Lower leg skin (tissue), 4 donors: ENCODE data around the gene CNTRL. TPM values are rescaled to one million over a fixed set of nuclear protein-coding genes. Genes with fewer than 3 reads are reported as not detected.

Experiments used
- DNase-seq, 2 donors: peaks; one replicate each; pipeline ENCODE4 v3.0.0-alpha.2; 2019; ENCODE audit warnings: low spot score in 2 of 2
- H3K4me3 ChIP-seq: fragments of 200-600 bp; sonication (generic); 2 replicates; pipeline ENCODE4 v1.5.1; 2017; ENCODE audit warnings: mild to moderate bottlenecking, low read depth; ENCODE audit not compliant: poor library complexity, severe bottlenecking
- CTCF ChIP-seq, 3 donors: fragments of 450-650 bp; IDR thresholded peaks; one replicate each; pipeline ENCODE4 v1.5.1; 2016; ENCODE audit warnings: antibody characterized with exemption in 3 of 3, mild to moderate bottlenecking in 3 of 3, moderate library complexity in 2 of 3
- POLR2A ChIP-seq, 2 donors: fragments of 450-650 bp; IDR thresholded peaks; one replicate each; pipeline ENCODE4 v1.6.1; 2016 to 2017; ENCODE audit warnings: antibody characterized with exemption in 2 of 2, mild to moderate bottlenecking in 1 of 2, moderate library complexity in 1 of 2
- WGBS, 2 donors: methylation state at CpG; one replicate each; pipeline ENCODE4 v1.1.5; 2018; 5-methylcytosine and 5-hydroxymethylcytosine counted together
- intact Hi-C: fragments of 100-400 bp; cut with DNase I; formaldehyde crosslinking; loops from one replicate; pipeline ENCODE4 v1.15.0; 2023; ENCODE audit warnings: low total_unique reads
- total RNA-seq, 4 donors: library from RNA; depleted of rRNA; stranded (reverse); fragments of >200 nt; gene quantifications; one replicate each; pipeline ENCODE4 v1.1.0, GENCODE V29; 2016

CNTRL gene
- total RNA-seq, 4 donors from 2014 or later = 7.7 to 11.4 (median 9.0) TPM

DNA sequence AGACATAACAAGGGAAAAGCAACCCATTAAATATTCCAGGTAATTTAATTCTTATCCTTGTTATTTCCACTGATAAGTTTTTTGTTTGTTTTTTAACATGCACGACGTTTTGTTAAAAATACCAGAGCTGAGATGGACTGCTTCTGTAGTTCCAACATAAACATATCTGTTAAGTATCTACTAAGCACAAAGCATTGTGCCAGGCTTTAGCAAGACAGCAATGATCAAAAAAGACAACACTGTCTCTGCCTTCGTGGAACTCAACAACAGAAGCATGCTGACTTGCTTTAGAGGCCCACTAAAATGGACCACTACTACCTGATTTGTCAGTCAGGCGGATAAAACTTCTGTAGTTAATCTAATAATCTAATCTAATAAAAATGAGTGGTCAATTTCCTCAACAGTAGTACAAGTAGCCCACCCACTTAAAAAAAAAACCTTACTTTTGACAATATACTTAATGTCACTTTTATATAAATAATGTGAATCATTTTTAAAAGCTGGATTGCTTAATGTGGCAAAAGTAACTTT lies 123.8 kb downstream of the CNTRL start:
- no peak for TF ChIP-seq POLR2A (IDR thresholded peaks at IDR 0.05)
- TF ChIP-seq CTCF (IDR thresholded peaks at IDR 0.05) = no peak
- no peak for DNase-seq
- no peak overlapping the region for H3K4me3 ChIP-seq
- whole genome bisulfite sequencing, 2 donors = 23 to 26% methylated on average over 4 of the region's 4 CpGs
- intact Hi-C loops = no loop called here

DNA sequence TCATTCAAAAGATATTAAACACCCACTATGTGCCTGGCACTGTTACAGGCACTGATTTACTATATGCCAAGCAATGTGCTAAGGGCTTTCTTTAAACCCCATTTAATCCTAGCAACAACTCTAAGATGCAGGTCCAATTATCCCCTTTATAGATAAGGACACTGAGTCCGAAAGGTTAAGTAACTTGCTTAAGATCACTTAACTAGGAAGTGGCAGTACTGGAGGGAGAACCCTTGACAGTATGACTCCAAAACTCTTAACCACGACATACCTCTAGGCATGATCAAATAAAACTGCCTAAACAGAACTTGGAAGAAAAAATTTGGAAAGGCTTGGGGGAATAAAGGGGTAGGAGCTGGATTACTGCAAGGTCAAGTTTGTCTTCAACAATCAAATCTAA lies 125.2 kb downstream of the CNTRL start:
- intact Hi-C loops = no loop called here
- no peak for TF ChIP-seq POLR2A (IDR thresholded peaks at IDR 0.05)
- no peak for TF ChIP-seq CTCF (IDR thresholded peaks at IDR 0.05)
- WGBS, 2 donors = 13 to 15% methylated on average over 2 of the region's 2 CpGs
- no peak for DNase-seq
- no peak overlapping the region for H3K4me3 ChIP-seq

- no peak for TF ChIP-seq CTCF (IDR thresholded peaks at IDR 0.05)
- TF ChIP-seq POLR2A (IDR thresholded peaks at IDR 0.05) = no peak
- intact Hi-C loops = no loop called here
- peak overlapping the region; percentile 98 for H3K4me3 ChIP-seq
- WGBS, 2 donors = 8% methylated on average over 4 of the region's 4 CpGs
- no peak for DNase-seq
These were observed 125.6 kb downstream of the CNTRL start for GRCh38 chr9:121200356-121200755.

DNA sequence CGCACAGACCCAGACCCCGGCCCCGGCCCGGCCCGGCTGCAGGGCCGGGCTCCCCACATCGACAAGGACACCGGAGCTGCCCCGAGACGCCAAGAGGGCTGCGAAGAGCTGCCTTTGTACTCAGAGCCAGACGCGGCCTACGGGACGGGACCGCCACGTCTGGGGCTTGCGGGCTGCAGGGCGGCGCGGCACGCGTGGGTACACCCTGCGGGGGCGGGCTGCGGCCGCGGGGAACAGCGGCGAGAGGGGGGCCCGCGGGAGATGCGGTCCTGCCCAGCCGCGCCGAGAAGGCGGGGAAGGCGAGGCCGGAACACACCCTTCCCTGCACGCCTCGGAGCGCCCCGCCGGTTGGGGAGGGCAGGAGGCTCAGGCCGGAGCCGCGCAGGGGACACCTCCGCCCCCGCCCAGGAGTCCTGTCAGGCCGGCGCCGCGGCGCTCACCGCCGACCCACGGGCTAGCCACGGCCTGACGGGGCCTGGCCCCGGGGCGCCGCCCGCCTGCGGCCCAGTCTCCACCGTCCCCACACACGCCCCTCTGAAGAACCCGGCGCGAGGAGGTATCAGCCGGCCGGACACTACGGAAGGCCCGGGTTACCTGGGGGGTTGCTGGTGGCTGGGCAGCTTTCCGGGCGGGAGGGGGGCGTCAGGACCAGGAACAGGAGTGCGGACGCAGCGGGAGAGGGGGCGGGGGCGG lies 126.4 kb downstream of the CNTRL start:
- TF ChIP-seq POLR2A (IDR thresholded peaks at IDR 0.05) (no peak), CTCF (IDR thresholded peaks at IDR 0.05) (no peak)
- peak; percentile 34 to 91 for DNase-seq
- intact Hi-C loops = no loop called here
- 0% methylated on average over 30 to 40 of the region's 81 CpGs for WGBS, 2 donors
- H3K4me3 ChIP-seq = peak overlapping the region; percentile 98

GRCh38 chr9:121201738-121202533 lies 127.2 kb downstream of the CNTRL start, which contains the start of gene RAB14:
Gene RAB14, minus strand, starts transcription at chr9:121201869. Its CDS starts 8,457 bp downstream, at chr9:121193412.
- WGBS, 2 donors = 2 to 4% methylated on average over 38 to 50 of the region's 55 CpGs

More at GRCh38 chr9:121201738-121202533, 127.2 kb downstream of the CNTRL start, which contains the start of gene RAB14:
- intact Hi-C loops = no loop called here
- TF ChIP-seq POLR2A (IDR thresholded peaks at IDR 0.05) (no peak), CTCF (IDR thresholded peaks at IDR 0.05) (peak in 1 of 3 donors; percentile 37)
- peak; percentile 99 to 100 for DNase-seq
- peak within 1 kb of the TSS; percentile 98 for H3K4me3 ChIP-seq
